Measurements from ENCODE around the gene SNX18.
"Not testable (repeated sequence)": the region's sequence is repeated elsewhere in the genome, so short reads cannot be mapped to it uniquely, and the experiment has no call there.

SNX18 gene

DNA sequence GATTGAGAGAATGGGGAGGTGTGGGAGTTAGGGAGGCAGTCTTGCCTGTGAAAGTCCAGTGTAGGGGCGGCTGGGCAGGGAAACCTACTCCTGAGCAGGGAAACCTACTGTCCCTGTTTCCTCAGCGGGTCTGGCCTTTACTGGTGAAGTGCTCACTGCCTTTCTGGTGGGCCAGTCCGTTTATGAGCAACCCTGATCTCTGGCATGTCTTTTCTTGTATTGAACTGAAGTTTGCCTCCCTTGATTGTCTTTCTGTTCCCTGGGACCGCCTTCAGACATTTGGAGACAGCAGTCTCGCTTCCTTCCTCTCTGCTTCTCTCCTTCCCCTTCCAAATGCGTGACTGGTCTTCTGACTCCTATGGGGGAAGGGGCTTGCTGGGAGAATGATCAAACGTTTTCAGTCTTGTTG lies 2.9 kb downstream of the SNX18 start:
- no peak for DNase-seq

DNA sequence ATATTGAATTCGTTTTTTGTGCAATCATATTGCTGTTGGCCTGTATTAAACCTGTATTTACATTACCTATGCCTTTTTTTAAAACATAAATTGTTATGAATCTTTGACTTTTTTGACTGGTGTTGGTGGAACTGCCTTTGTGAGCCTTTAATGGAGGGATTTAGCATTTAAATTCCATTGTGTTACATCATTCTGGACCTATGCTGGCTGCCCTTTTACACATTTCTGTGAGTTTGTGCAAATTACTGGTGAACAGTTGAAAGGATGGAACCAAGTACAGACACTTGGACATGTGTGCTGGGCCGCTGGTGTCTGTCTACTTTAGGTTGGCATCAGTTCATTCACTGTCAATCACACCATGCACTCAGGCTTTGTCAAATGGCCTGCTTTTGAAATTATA lies 3.4 kb downstream of the SNX18 start:
- DNase-seq, result no peak

DNA sequence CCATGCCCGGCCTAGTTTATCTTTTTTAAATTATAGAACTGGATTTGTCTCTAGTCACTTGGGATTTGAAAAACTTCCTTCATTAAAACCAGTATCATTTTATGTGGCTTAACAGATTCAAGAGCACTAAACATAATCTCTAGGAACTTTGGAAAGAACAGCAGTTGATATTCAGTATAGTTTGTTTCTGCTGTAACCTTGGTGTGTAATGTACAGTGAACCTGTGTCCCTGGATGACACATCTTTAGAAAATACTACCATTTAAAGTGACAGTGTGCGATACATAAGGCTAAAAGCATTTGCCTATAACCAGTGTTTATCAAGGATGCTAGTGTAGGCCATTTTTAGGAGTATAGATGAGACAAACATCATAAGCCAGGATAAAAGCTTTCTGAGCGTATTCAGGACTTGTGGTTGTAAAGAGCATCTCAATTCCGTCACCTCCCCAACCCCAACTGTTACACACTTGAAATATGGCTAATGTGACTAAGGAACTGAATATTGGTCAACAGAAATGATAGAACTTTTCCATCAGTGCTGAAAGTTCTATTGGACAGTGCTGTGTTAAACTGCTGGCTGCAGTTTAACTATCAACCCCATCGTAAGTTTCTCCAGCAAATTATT lies 4.4 kb downstream of the SNX18 start:
- DNase-seq, result no peak

DNA sequence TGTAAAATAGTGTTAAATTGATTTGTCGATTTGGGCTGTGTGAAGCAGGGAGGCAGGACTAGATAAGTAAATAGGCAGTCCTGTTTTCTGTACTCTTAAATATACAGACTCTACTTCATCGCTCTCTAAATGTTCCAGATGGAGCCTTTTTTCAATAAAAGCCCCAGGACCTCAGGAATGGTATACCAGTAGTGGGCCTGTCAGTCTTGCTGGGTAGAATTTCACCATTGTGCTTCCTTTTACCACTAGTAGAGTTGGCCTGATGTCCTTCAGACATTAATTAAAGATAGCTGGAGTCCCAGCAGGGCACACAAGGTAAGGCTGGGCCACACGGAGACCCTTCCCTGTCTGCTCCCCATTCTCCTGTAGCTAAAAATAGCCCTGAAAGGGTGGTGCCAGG lies 6.0 kb downstream of the SNX18 start:
- DNase-seq, result no peak

DNA sequence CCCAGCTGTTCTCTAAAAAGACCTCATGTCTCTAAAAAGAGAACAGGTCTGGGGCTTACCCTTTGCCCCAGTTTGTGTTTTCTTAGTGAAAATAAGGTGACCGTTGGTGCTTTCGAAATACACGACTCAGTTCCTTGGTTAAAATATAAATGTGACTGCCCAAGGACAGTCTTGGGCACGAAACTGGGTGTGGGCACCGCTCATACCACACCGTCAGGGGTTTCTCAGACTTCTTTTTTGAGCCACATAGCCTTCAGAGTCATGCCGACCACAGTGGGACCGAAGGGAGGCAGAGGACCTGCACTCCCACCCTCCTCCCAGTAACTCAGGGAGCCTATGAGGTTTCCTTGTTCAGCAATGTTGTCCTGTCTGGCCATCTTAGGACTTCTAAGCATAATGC lies 6.5 kb downstream of the SNX18 start:
- no peak for DNase-seq

DNA sequence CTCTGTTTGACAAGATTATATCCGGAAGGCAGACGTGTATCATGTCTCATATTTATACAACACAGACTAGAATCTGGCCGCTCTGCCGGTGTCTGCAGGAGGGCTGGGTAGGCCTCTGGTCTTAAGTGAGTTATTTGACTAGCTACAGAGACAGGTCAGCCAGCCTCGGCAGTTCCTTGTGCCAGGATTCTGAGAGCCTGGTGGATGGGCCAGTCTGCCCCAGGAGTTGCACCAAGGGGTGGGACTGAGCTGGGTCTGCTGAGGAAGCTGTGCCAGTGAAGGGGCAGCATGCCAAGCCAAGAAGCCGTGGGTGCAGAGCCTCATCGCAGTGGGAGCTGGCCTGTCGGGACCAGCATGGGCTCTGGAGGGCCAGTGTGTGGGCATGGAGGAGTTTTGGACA lies 7.1 kb downstream of the SNX18 start:
- no peak for DNase-seq

DNA sequence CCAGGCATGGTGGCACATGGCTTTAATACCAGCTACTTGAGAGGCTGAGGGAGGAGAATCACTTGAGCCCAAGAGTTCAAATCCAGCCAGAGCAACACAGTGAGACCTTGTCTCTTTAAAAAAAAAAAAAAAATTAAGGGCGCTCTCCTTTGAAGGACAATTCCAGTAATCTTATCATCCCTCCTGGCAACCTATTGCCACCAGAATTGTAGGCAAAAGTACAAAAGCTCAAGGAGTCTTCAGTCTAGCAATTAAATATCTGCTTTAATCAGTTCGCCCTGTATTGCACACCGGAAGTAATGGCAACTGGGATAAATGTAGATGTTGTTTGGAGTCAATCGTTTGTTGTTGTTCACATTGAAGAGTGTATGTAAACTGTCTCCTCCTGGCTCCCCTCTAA lies 7.7 kb downstream of the SNX18 start:
- DNase-seq, result no peak

DNA sequence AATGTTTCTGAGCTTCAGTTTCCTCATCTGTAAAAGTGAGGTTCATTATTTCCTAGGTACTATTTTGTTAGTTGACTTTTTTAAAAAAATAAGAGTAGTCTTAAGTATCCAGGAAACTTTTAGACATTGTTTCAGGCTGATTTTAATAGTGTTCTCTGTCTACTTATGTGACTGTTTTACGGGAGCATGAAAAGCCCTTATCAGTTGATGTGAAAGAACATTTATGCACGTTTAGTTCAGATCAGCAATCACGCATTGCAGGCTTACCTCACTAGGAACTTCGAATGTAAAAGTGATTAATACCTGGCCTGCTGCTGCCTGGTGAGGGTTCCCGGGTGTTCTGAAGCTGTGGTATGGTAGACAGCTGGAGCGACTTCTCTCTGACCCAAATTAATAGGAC lies 8.1 kb downstream of the SNX18 start:
- no peak for DNase-seq

DNA sequence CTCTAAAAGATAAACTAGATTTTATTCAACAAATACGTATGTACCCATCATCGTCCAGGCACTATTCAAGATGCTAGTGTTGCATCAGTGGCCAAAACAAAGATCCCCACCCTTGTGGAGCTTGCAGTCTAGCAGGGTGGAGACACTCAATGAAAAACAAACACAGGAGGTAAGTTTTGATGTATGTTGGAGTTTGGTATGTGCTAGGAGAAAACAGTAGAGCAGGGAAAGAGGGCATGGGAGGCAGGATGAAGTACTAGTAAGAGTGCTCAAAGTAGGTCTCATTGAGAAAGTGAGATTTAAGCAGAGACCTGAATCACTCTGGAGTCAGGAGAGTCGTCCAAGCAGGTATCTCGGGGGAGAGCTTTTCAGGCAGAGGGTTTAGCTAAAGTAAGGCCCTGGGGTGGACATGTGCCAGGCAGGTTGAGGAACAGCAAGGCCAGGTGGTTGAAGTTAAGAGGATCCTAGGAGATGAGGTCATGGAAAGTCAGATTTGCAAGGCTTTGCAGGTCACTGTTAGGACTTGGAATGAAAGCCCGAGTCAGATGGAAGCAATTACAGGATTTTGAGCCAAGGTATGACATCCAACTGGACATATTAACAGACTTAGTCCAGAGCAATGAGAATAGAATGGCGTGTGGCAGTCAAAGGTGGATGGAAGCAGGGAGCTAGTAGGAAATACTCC lies 9.2 kb downstream of the SNX18 start:
- no peak for DNase-seq

DNA sequence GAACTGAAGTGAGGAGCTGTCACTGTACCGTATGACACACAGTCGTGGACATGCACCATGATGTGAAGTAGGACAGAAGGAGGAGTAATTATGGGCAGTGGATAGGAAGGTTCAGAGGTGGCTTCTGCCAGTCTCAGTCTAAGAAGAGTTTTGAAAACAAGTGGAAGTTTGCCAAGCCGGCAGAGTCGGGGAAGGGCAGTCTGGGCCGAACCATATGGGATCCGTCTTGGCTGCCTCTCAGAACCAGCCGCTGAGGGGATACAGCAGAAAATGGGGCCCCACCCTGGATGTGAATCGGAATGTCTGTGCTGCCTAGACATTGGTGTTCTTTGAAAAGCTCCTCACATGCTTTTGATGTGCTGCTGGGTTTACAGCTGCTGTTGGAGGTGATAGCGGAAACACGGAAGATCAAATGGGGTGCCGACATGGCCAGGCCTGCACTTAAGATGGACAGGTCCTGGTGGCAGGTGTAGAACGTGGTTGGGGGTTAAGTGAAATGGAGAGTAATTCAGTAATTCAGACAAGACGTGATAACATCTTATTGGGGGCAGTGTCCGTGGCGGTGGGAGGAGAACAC lies 11.2 kb downstream of the SNX18 start:
- DNase-seq, result no peak

DNA sequence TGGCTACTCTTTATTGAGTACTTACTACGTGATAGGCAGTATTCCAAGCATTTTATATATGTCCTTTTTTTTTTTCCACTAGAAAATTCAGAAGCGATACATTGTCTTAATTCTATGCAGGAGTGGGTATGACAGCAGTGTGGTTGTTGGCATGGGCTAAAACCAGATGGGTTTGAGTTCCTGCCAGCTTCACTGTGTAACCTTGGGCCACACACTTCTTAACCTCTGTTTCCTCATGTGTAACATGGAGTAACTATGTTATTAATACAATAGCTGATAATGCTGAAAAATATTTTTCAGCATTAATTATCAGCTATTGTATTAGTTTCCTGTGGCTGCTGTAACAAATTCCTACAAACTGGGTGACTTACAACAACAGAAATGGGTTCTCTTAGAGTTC lies 12.0 kb downstream of the SNX18 start:
- no peak for DNase-seq

DNA sequence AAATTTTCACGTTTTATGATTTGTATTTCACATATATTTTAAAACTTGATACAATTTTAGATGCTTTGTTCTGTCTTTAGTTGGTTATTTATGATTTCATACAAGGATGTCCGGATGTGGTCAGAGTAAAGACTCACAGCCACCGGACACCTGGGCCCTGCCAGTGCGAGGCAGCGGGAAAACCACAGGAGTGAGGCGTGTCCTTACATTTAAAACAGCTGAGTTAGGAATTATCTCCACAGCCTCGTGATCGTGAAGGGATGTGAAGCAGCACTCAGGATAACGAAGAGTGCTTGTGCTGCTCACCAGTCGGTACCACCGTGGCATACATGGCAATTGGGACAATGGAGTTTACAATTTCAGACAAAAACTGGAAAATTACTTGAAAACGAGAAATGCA lies 14.0 kb downstream of the SNX18 start:
- no peak for DNase-seq

DNA sequence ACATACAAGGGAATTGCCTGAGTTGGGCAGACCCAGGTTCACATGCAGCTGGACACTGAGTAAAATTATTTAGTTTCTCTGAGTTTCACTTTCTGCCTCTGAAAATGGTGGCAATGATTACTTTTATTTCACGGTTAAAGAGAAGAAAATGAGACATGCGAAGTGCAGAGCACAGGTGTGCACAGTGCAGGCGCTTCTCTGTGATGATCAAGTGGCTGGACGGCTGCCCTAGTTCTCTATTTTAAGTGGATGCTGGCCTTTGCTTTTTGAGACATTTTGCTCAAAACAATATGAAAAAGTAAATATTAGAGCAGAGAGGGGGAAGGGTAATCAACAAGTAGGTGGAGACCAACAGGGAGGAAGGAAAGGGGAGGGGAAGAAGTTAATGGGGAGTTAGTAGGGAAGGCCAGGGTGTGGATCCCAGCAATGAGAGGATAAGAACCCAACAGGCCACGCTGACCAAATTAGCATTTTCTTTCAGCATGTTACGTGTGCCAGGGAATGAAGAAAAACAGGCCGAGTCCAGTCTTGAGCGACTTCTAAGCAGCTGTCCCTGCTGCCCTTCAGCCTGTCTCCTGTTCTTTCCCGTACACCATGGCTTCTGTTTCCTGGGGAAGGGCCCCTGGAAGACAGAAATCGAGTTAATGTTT lies 16.1 kb downstream of the SNX18 start:
- no peak for DNase-seq

DNA sequence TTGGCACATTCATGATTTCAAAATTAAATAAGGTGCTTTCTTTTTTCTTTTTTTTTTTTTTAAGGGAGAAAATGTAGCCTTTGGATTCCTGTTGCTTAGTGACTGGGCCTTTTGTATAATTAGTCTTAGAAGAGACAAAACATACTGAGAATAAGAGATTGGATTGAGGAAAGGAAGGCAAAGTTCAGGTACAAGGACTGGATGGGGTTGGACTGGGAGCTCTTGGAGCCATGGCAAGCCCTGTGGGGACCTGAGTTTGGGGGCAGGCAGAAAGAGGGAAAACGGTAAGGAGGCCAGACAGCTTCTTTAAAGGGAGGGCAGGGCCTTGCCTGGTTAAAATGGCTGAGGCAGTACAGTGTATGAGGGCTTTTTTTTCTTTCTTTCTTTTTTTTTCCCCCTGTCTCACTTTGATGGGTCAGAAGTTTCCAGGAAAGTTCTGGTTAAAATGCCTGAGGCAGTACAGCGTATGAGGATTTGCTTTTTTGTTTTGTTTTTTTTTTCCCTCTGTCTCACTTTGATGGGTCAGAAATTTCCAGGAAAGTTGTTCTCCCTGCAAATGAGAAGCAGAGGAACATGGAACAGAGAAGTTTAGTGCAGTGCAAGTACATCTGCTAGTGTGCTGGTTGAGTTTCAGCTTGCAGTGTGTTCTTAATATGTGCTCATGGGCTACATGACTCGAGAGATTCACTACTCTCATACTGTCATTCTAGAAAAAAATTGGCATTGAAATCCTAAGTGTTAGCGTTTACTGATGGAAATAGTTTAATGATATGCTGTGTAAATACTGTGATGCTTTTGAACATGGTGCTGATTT lies 16.8 kb downstream of the SNX18 start:
- DNase-seq, result no peak

DNA sequence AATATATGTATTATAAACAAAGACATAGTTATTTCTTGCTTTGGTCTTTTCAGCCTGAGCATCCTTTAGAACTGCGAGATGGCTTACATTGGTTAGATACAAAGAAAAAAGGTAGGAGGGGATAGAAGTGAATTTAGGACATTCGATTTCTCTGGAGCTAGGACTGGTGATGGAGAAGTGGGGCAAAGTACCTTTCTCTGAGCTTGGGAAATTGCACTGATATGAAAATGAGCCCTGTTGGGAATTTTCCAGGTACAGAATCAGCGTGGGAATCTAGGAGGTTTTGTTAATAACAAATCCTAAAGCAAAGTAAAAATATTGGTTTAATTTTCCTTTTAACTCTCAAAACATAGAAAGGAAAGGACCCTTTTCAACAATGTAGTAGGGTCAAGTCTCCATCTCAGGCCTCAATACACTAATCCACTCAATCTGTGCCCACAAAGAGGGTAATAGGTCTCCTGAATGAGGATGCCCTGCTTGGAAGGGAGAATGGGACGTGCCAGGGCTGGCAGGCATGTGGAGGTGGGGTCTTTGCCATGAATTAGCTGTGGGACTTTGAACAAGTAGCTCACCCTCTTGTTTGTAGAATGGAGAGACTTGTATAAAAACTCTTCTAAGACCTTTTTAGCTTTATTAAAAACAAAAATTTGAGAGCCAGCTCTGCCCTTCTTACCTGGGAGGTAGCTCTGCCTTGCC lies 17.7 kb downstream of the SNX18 start:
- DNase-seq, result no peak

DNA sequence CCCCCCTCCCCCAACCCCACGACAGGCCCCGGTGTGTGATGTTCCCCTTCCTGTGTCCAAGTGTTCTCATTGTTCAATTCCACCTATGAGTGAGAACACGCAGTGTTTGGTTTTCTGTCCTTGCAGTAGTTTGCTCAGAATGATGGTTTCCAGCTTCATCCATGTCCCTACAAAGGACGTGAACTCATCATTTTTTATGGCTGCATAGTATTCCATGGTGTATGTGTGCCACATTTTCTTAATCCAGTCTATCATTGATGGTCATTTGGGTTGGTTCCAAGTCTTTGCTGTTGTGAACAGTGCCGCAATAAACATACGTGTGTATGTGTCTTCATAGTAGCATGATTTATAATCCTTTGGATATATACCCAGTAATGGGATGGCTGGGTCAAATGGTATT lies 18.8 kb downstream of the SNX18 start:
- DNase-seq, result not testable (repeated sequence)

DNA sequence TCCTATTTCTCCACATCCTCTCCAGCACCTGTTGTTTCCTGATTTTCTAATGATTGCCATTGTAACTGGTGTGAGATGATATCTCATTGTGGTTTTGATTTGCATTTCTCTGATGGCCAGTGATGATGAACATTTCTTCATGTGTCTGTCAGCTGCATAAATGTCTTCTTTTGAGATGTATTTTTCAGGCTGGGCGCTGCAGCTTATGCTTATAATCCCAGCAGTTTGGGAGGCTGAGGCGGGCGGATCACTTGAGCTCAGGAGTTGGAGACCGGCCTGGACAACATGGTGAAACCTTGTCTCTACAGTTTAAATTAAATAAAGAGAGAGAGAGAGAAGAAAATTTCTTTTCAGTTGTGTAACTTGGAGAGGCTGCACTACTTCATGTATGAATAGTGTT lies 19.3 kb downstream of the SNX18 start:
- not testable (repeated sequence) for DNase-seq

DNA sequence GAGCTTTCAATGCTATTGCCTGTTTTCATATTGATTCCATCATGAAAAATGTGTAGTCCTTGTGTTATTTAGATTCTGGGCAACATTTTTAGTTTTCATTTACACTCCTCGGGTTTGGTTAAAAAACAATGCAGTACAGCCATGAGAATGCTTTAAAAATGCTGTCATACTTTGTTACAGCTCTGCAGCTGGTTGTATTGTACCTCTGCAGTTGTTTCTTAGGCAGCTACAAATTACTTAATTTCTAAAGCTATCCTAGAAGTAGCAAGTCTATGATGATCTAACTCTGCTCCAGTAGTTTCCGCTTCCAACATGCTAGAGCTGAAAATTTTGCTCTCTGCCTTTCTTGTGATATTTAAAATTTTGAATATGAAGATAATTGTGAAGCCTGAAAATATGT lies 20.2 kb downstream of the SNX18 start:
- DNase-seq, result no peak

DNA sequence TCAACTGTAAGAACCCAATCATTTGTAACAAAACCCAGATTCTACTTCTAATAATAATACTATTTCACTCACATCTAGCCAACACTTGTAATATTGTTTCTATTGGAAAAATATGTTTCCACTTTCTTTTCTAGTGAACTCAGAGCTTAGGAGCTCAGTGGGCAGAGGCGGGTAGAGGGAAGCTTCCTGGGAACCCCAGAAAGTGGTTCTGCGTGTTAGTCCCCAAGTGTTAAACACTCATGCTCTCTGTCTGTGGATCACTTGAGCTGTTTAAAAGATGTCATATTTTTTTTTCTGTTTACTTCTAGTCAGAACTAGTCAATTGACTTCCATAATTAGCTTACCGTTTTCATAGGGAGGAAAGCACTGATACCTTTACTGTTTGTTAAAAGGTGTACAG lies 20.6 kb downstream of the SNX18 start:
- DNase-seq, result no peak

DNA sequence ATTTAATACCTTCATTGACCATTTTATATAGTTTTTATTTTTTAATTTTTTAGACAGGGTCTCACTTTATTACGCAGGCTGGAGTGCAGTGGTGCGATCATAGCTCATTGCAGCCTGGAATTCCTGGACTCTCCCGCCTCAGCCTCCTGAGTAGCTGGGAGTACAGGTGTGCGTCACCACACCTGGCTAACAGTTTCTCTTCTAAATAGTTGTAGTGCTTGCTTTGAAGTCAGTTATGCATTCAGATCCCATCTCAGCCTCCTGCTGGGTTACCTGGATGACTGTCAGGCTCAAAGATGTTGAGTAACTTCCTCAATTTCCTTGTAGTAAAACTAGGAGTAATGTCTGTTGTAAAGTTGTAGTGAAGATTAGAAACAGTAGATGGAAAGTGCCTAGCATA lies 21.4 kb downstream of the SNX18 start:
- no peak for DNase-seq

DNA sequence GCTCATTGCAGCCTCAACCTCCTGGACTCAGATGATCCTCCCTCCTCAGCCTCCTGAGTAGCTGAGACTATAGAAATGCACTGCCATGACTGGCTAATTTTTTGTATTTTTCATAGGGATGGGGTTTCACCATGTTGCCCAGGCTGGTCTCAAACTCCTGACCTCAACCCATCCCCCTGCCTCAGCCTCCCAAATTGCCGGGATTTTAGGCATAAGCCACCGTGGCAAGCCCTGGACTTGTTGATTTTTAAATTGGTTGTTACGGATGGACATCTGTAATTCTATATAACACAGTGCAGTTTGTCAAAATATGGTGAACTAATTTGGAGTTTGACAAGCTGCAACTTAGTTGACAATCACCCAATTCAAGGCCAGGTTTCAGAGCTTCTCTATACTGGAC lies 22.7 kb downstream of the SNX18 start:
- no peak for DNase-seq
